NT2/D1 (cell line): ENCODE results near the gene PI4KA.
"Not testable (repeated sequence)": the region's sequence is repeated elsewhere in the genome, so short reads cannot be mapped to it uniquely, and the experiment has no call there.

Experiments
- DNase-seq: peaks from one replicate; pipeline ENCODE4 v3.0.0-alpha.2; 2011; ENCODE audit warnings: low read depth, low spot score
- H3K27me3 ChIP-seq: 2 replicates; pipeline ENCODE4 v1.6.0; 2011; ENCODE audit warnings: mild to moderate bottlenecking; ENCODE audit not compliant: insufficient read length, insufficient read depth
- H3K36me3 ChIP-seq: 2 replicates; pipeline ENCODE4 v1.6.1; 2011; ENCODE audit warnings: mild to moderate bottlenecking, low read length, mixed read lengths; ENCODE audit not compliant: insufficient read depth, insufficient read length
- H3K4me1 ChIP-seq: 2 replicates; pipeline ENCODE4 v1.5.1; 2011; ENCODE audit not compliant: insufficient read depth, insufficient read length
- H3K4me3 ChIP-seq: 2 replicates; pipeline ENCODE4 v1.5.1; 2011; ENCODE audit warnings: low read depth; ENCODE audit not compliant: insufficient read length
- H3K9ac ChIP-seq: 2 replicates; pipeline ENCODE4 v1.6.0; 2011; ENCODE audit warnings: low read depth; ENCODE audit not compliant: insufficient read length
- H3K9me3 ChIP-seq: 2 replicates; pipeline ENCODE4 v1.5.1; 2011; ENCODE audit warnings: mild to moderate bottlenecking, low read length; ENCODE audit not compliant: insufficient read depth
- SUZ12 ChIP-seq: IDR thresholded peaks from 2 replicates; pipeline ENCODE4 v1.6.1; 2011; ENCODE audit not compliant: insufficient read length, insufficient read depth; ENCODE audit errors: extremely low read depth
- YY1 ChIP-seq: IDR thresholded peaks from 2 replicates; pipeline ENCODE4 v1.6.1; 2011; ENCODE audit not compliant: insufficient read length, insufficient read depth
- ZNF274 ChIP-seq: IDR thresholded peaks from 2 replicates; pipeline ENCODE4 v1.6.1; 2011; ENCODE audit warnings: mild to moderate bottlenecking, low read depth, low read length

PI4KA gene

DNA sequence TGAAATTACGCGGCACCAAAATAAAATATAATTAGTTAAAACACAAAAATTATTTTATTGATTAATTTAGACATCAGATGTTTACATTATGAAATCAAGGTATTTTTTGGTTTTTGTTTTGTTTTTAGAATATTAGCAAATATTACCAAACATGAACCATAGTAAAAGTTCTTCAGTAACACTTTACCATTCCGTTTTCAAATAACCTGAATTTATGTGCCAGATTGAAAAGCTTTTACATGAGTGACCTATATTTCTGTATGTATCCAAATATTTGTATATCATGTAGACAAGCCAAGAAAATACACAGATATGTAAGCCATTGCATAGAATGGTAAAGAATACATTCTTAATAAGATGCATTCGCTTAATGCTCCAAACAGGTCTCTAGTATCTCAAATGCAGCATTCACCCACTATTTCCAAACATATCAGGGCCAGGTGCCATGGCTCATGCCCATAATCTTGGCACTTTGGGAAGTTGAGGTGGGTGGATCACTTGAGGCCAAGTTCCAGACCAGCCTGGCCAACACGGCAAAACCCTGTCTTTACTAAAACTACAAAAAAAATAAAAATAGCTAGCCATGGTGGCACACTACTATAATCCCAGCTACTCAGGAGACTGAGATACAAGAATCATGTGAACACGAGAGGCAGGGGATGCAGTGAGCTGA lies 187.1 kb downstream of the PI4KA start:
- no peaks in the 10 kb centered on the region for H3K9me3 ChIP-seq
- no peaks in the 10 kb centered on the region for H3K27me3 ChIP-seq
- no peak for TF ChIP-seq YY1
- no peak for TF ChIP-seq SUZ12
- no peak for TF ChIP-seq ZNF274
- no peak for DNase-seq
- H3K4me3 ChIP-seq, result no peak overlapping the region
- H3K4me1 ChIP-seq, result no peaks in the 10 kb centered on the region
- no peak overlapping the region for H3K9ac ChIP-seq
- H3K36me3 ChIP-seq, result no peaks in the 10 kb centered on the region

DNA sequence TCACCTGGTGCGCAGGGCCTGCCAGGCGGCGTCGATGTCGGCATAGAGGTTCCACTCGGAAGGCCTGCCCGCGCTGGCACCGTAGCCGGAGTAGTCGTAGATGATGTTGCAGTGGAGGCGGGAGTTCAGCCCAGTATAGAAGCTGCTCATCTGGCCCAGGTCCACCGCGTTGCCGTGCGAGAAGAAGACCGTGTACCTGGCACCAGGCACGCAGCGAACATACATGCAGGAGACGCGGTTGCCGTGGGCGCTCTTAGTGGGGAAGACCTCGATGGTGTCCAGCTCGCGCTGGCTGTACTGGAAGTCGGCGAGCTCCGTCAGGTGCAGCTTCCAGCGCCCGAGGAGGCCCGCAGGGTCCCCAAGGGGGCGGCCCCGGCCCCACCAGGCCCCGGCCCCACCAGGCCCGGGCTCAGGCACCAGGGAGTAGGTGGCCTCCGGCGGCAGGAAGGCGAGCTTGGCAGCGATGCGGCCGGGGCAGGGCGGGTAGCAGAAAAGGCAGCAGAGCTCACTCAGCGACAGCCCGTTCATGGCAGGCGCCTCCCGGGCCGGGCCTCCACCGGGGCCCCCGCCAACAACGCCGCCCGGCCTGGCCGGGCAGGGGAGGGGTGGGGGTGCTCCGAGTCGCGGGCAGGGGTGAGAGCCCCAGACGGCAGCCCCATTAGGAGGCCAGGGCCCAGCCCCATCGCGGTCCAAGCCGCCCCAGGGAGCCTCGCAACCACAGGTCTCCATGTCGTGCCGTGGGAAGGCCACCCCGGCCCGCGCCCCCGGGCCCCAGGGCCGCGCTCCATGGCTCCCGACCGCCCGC lies 188.0 kb downstream of the PI4KA start:
- not testable (repeated sequence) for H3K9ac ChIP-seq, H3K4me3 ChIP-seq, H3K4me1 ChIP-seq, H3K27me3 ChIP-seq, H3K36me3 ChIP-seq, H3K9me3 ChIP-seq, DNase-seq

DNA sequence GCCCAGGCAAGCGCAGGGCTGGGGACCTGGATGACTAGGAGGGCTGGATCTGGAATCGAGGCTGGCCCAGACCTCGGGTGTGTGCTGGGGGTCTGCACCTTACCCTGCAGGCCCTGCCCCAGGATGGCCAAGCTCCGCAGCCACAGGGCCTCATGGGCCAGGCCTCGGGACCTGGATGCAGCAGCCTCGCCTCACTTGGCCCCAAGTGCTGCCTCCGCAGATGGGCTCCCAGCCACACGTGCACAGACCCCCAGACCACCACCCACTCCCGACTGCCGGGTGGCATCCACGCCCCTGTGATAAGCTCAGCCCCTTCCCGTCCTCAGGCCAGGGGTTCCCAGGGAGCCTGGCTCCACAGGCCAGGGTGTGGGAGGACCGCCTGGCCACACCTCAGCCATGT lies 188.7 kb downstream of the PI4KA start:
- not testable (repeated sequence) for H3K27me3 ChIP-seq, H3K4me3 ChIP-seq, H3K4me1 ChIP-seq, H3K9me3 ChIP-seq, H3K36me3 ChIP-seq, H3K9ac ChIP-seq, DNase-seq

DNA sequence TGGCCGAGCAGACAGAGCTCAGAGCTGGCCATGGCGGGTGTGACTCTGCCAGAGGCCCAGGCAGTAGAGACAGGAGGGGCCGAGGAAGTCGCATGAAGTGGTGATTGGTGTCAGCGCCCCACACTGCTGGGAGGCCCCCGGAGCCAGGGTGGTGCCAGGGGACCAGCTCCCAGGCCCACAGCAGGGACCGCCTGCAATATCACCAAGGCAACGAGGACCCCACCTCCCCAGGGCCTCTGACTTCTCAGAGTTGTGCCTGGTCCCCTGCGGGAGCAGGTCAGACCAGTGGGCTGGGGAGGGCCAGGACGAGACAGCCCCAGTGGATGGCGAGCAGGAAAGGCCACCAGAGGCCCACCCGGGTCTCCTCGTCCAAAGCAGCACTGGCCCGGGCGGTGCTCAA lies 189.1 kb downstream of the PI4KA start:
- not testable (repeated sequence) for H3K36me3 ChIP-seq, H3K4me1 ChIP-seq, H3K4me3 ChIP-seq, H3K27me3 ChIP-seq, H3K9me3 ChIP-seq, DNase-seq, H3K9ac ChIP-seq

DNA sequence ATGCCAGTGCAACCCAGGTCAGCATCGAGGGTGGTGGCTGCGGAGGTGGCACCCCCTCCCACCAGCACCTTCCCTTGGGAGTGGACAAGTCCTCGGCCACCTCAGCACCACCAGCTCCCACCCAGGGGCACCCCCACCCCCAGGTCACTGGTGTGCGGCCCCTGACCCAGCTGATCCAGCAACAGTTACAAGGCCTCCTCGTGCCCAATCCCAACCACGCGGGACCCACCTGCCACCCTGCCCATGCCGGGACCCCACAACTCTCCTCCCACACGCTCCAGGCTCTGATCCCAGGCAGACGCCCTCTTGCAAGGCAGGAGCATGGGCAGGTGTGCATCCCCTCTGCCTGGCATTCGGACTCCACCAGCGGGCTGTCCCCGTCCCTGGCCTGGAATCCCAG lies 189.8 kb downstream of the PI4KA start:
- H3K4me3 ChIP-seq, H3K9ac ChIP-seq, H3K36me3 ChIP-seq, H3K9me3 ChIP-seq, H3K27me3 ChIP-seq, DNase-seq, H3K4me1 ChIP-seq: not testable (repeated sequence)

DNA sequence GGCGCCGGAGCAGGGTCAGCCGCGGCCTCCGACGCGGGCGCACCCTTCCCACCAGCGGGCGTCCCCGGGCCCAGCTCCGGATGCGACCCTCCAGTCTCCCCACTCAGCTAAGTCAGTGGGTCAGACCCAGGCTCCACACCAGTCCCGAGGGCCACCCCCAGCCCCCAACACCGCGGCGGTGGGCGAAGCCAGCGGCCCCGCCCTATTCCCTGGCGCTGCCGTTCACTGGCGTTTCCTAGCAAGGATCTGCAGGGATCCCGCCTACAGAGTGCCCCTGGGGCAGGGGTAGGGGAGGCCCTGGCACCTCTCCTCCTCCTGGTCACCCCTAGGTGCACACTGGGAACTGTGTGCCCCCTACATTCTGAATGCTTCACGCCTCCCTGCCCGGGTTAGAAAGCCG lies 190.4 kb downstream of the PI4KA start:
- H3K9me3 ChIP-seq, H3K27me3 ChIP-seq, H3K4me3 ChIP-seq, H3K36me3 ChIP-seq, DNase-seq, H3K4me1 ChIP-seq, H3K9ac ChIP-seq: not testable (repeated sequence)

DNA sequence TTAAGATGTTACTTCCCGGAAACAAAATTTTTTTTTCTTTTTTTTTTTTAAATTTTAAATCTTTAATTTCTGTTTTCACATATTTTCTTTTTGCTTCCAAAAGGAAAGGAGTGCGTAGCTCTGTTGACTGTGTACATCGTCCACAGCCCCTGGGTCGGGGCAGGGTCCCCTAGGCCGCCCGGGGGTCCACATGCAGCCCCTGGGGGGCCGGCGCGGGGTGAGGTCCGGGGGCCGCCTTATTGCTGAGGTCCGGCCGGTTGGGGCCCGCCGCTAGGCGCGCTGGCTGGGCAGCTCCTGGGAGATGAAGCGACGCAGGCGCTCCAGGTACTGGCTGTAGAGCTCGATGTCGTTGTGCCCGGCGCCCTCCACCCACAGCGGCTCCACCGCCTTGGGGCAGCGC lies 191.1 kb downstream of the PI4KA start:
- DNase-seq, H3K4me3 ChIP-seq, H3K36me3 ChIP-seq, H3K9me3 ChIP-seq, H3K9ac ChIP-seq, H3K4me1 ChIP-seq, H3K27me3 ChIP-seq: not testable (repeated sequence)

DNA sequence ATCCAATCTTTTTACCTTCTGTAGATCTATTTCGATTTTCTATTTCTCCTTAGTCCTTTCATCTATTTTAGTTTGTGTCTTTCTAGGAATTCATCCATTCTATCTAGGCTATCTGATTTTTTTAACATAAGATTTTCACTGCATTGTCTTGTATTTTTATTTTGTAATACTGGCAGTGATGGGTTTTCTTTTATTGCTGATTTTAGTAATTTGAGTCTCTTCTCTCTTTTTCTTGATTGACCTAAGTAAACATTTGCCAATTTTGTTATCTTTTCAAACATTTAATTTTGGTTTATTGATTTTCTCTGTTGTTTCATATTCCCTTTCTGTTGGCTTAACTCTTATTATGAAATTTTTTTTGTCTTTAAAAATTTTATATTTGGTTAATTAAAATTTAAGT lies 192.1 kb downstream of the PI4KA start:
- H3K36me3 ChIP-seq, result no peaks in the 10 kb centered on the region
- no peak for DNase-seq
- H3K9me3 ChIP-seq, result no peaks in the 10 kb centered on the region
- no peak overlapping the region for H3K9ac ChIP-seq
- no peaks in the 10 kb centered on the region for H3K27me3 ChIP-seq
- no peaks in the 10 kb centered on the region for H3K4me1 ChIP-seq
- TF ChIP-seq SUZ12 (no peak), ZNF274 (no peak), YY1 (no peak)
- no peak overlapping the region for H3K4me3 ChIP-seq
